ENCODE data around the gene ALDH3A2.

- no peak for TF ChIP-seq REST (IDR thresholded peaks at IDR 0.05; ENCODE audit: insufficient read depth in 1 of 2, low read depth in 2 of 2, low read length in 2 of 2)
- no peak for TF ChIP-seq SIN3A (IDR thresholded peaks at IDR 0.05; ENCODE audit: borderline replicate concordance, insufficient read depth, low read length)
- TF ChIP-seq POLR2AphosphoS5 (IDR thresholded peaks at IDR 0.05; ENCODE audit: low read depth, low read length): no peak
- no peak for TF ChIP-seq TAF1 (IDR thresholded peaks at IDR 0.05; ENCODE audit: borderline replicate concordance, insufficient read depth, low read length)
Observed at GRCh38 chr17:19629449-19629848, 19.1 kb upstream of the ALDH3A2 start.

Data from PFSK-1 (cell line).